ENCODE data around the gene BAD.

DNA sequence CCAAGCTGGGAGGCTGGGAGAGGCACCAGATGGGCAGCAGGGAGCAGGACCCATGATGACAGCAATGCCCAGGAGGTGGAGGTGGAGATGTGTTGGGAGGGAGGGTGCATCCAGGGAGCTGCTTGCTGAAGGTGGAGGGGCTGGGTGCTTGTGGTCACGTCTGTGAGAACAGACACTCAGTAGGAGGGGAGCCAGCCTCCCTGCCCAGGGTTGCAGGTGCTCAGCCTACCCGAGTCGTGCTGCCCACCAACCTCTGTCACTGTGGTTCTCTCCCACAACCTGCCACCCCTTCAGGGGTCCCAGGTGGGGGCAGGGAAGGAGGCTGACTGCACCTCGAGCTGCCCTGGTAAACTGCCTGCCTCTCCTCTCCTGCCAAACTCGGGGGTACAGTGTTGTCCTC, 38.9 kb upstream of the BAD start:
- TF ChIP-seq POLR2A (IDR thresholded peaks at IDR 0.05; ENCODE audit: low read depth, low read length) (no peak), POLR2AphosphoS5 (IDR thresholded peaks at IDR 0.05; ENCODE audit: low read depth, low read length) (no peak)

Data from GM12892 (cell line).